WTC11 (cell line): ENCODE measurements around the gene CXCL9.

ENCODE experiments used
- CREM ChIP-seq: sonication (generic); formaldehyde crosslinking; IDR thresholded peaks from 2 replicates; pipeline ENCODE4 v1.8.1; 2022; ENCODE audit warnings: mild to moderate bottlenecking, missing genetic modification reagents, moderate library complexity
- CTCF ChIP-seq: fragments of 200-600 bp; IDR thresholded peaks from 2 replicates; pipeline ENCODE4 v1.8.0; 2022; ENCODE audit warnings: antibody characterized with exemption
- E2F1 ChIP-seq: sonication (generic); formaldehyde crosslinking; IDR thresholded peaks from 2 replicates; pipeline ENCODE4 v1.8.0; 2022; ENCODE audit warnings: mild to moderate bottlenecking, missing genetic modification reagents
- ESRRA ChIP-seq: sonication (generic); formaldehyde crosslinking; IDR thresholded peaks from 2 replicates; pipeline ENCODE4 v1.8.1; 2022; ENCODE audit warnings: mild to moderate bottlenecking, missing genetic modification reagents, borderline replicate concordance
- KAT7 ChIP-seq: sonication (generic); formaldehyde crosslinking; IDR thresholded peaks from 2 replicates; pipeline ENCODE4 v1.8.1; 2023; ENCODE audit warnings: missing genetic modification reagents, mild to moderate bottlenecking, borderline replicate concordance
- NFYB ChIP-seq: sonication (generic); formaldehyde crosslinking; conservative IDR thresholded peaks from 2 replicates; pipeline ENCODE4 v1.8.0; 2022; ENCODE audit warnings: low read depth, missing genetic modification reagents
- OVOL2 ChIP-seq: fragments of 250-450 bp; sonication (Bioruptor Pico); IDR thresholded peaks from 2 replicates; pipeline ENCODE4 v1.9.0; 2021; ENCODE audit warnings: mild to moderate bottlenecking, borderline replicate concordance
- SP1 ChIP-seq: sonication (generic); formaldehyde crosslinking; conservative IDR thresholded peaks from 2 replicates; pipeline ENCODE4 v1.8.1; 2022; ENCODE audit warnings: missing genetic modification reagents
- TCF7 ChIP-seq: sonication (generic); formaldehyde crosslinking; IDR thresholded peaks from 2 replicates; pipeline ENCODE4 v1.8.0; 2022; ENCODE audit warnings: mild to moderate bottlenecking, low read depth, missing genetic modification reagents, moderate library complexity
- ZNF317 ChIP-seq: sonication (generic); formaldehyde crosslinking; IDR thresholded peaks from 2 replicates; pipeline ENCODE4 v1.8.1; 2023; ENCODE audit warnings: low read depth, mild to moderate bottlenecking, moderate library complexity, missing genetic modification reagents, borderline replicate concordance
- TF ChIP-seq, protein P1 (sequence below): sonication (generic); formaldehyde crosslinking; IDR thresholded peaks from 2 replicates; pipeline ENCODE4 v1.8.1; 2023; ENCODE audit warnings: mild to moderate bottlenecking, missing genetic modification reagents, moderate library complexity
- TF ChIP-seq, protein P2 (sequence below): sonication (generic); formaldehyde crosslinking; IDR thresholded peaks from 2 replicates; pipeline ENCODE4 v1.8.1; 2022; ENCODE audit warnings: low read depth, mild to moderate bottlenecking, moderate library complexity, missing genetic modification reagents, borderline replicate concordance

GRCh38 chr4:76011018-76011670 is 3.8 kb upstream of the CXCL9 start:
- TF ChIP-seq E2F1, result 0 out of 2 replicates have a peak, but pooled peaks have one; percentile 39
- TF ChIP-seq CTCF, result no peak
- TF ChIP-seq ZNF317 (CRISPR knock-in tag), result no peak
- TF ChIP-seq NFYB (CRISPR knock-in tag), result no peak
- TF ChIP-seq, protein P1, sequence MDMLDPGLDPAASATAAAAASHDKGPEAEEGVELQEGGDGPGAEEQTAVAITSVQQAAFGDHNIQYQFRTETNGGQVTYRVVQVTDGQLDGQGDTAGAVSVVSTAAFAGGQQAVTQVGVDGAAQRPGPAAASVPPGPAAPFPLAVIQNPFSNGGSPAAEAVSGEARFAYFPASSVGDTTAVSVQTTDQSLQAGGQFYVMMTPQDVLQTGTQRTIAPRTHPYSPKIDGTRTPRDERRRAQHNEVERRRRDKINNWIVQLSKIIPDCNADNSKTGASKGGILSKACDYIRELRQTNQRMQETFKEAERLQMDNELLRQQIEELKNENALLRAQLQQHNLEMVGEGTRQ (CRISPR knock-in tag), result no peak
- no peak for TF ChIP-seq OVOL2 (CRISPR knock-in tag)
- TF ChIP-seq TCF7 (CRISPR knock-in tag), result no peak
- TF ChIP-seq SP1 (CRISPR knock-in tag), result no peak
- TF ChIP-seq, protein P2, sequence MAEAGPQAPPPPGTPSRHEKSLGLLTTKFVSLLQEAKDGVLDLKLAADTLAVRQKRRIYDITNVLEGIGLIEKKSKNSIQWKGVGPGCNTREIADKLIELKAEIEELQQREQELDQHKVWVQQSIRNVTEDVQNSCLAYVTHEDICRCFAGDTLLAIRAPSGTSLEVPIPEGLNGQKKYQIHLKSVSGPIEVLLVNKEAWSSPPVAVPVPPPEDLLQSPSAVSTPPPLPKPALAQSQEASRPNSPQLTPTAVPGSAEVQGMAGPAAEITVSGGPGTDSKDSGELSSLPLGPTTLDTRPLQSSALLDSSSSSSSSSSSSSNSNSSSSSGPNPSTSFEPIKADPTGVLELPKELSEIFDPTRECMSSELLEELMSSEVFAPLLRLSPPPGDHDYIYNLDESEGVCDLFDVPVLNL (CRISPR knock-in tag), result no peak
- TF ChIP-seq KAT7 (CRISPR knock-in tag), result no peak
- TF ChIP-seq ESRRA, result no peak
- no peak for TF ChIP-seq CREM (CRISPR knock-in tag)
